Neural cell (in vitro differentiated cells): ENCODE data around the gene LINGO1. TPM values are rescaled to one million over a fixed set of nuclear protein-coding genes. Genes with fewer than 3 reads are reported as not detected.
A peak's percentile ranks its signal among the peaks of the same experiment; 100 is the strongest.

ENCODE experiments used
- H2AFZ ChIP-seq: fragments of 200-600, 300-800 bp; sonication (generic), shearing (Covaris generic); 2 replicates; pipeline ENCODE4 v1.6.0; 2014; ENCODE audit warnings: low read depth, mild to moderate bottlenecking, antibody characterized with exemption, low read length, moderate library complexity
- H3F3A ChIP-seq: fragments of 200-600 bp; shearing (Covaris generic); 2 replicates; pipeline ENCODE4 v1.6.1; 2016; ENCODE audit warnings: mild to moderate bottlenecking, moderate library complexity, mixed read lengths, antibody characterized with exemption, low read length; ENCODE audit not compliant: insufficient read depth, poor library complexity, severe bottlenecking
- H3K27ac ChIP-seq: fragments of 200-600, 300-800 bp; sonication (generic), shearing (Covaris generic); 2 replicates; pipeline ENCODE4 v1.5.1; 2014; ENCODE audit warnings: mild to moderate bottlenecking, low read length, moderate library complexity
- H3K27me3 ChIP-seq: fragments of 300-800, 200-600 bp; sonication (generic), shearing (Covaris generic); 2 replicates; pipeline ENCODE4 v1.6.0; 2014; ENCODE audit warnings: mild to moderate bottlenecking, low read depth, low read length, moderate library complexity; ENCODE audit not compliant: insufficient read depth
- H3K36me3 ChIP-seq: fragments of 300-800, 200-600 bp; sonication (generic), shearing (Covaris generic); 2 replicates; pipeline ENCODE4 v1.5.1; 2014; ENCODE audit warnings: mild to moderate bottlenecking, antibody characterized with exemption, low read length, moderate library complexity; ENCODE audit not compliant: insufficient read depth
- H3K4me2 ChIP-seq: fragments of 300-800, 200-600 bp; sonication (generic), shearing (Covaris generic); 2 replicates; pipeline ENCODE4 v1.6.0; 2014; ENCODE audit warnings: mild to moderate bottlenecking, low read length
- H3K4me3 ChIP-seq: fragments of 300-800, 200-600 bp; sonication (generic), shearing (Covaris generic); 2 replicates; pipeline ENCODE4 v1.5.1; 2014; ENCODE audit warnings: mild to moderate bottlenecking, low read length, moderate library complexity
- H3K79me2 ChIP-seq: fragments of 200-600 bp; shearing (Covaris generic); replicated peaks from 2 replicates; pipeline ENCODE4 v1.6.0; 2014; ENCODE audit warnings: mild to moderate bottlenecking, low read length, moderate library complexity; ENCODE audit not compliant: insufficient read depth
- H3K9ac ChIP-seq: fragments of 300-800, 200-600 bp; sonication (generic), shearing (Covaris generic); 2 replicates; pipeline ENCODE4 v1.6.1; 2016; ENCODE audit warnings: mild to moderate bottlenecking, low read length, mixed read lengths
- H3K9me2 ChIP-seq: fragments of 200-600 bp; shearing (Covaris generic); 2 replicates; pipeline ENCODE4 v1.6.1; 2016; ENCODE audit warnings: mild to moderate bottlenecking, low read length, mixed read lengths; ENCODE audit not compliant: insufficient read depth
- H3K9me3 ChIP-seq: fragments of 200-600, 300-800 bp; sonication (generic), shearing (Covaris generic); 2 replicates; pipeline ENCODE4 v1.6.1; 2016; ENCODE audit warnings: mild to moderate bottlenecking, mixed run types, low read length, moderate library complexity, mixed read lengths
- H4K20me1 ChIP-seq: fragments of 200-600 bp; shearing (Covaris generic); 2 replicates; pipeline ENCODE4 v1.6.1; 2016; ENCODE audit warnings: mild to moderate bottlenecking, mixed run types; ENCODE audit not compliant: insufficient read depth
- EP300 ChIP-seq: fragments of 450-650 bp; conservative IDR thresholded peaks from 2 replicates; pipeline ENCODE4 v1.6.1; 2014; ENCODE audit warnings: antibody characterized with exemption, mild to moderate bottlenecking, moderate library complexity; ENCODE audit not compliant: poor library complexity, severe bottlenecking
- EZH2 ChIP-seq: fragments of 200-600, 300-800 bp; shearing (Covaris generic), sonication (generic); IDR thresholded peaks from 2 replicates; pipeline ENCODE4 v1.6.1; 2014; ENCODE audit warnings: antibody characterized with exemption, low read length, borderline replicate concordance, mild to moderate bottlenecking; ENCODE audit not compliant: insufficient read depth, poor library complexity, severe bottlenecking
- MXI1 ChIP-seq: fragments of 450-650 bp; conservative IDR thresholded peaks from 2 replicates; pipeline ENCODE4 v1.6.1; 2014; ENCODE audit warnings: antibody characterized with exemption, mild to moderate bottlenecking; ENCODE audit not compliant: poor library complexity, severe bottlenecking
- POLR2AphosphoS5 ChIP-seq: IDR thresholded peaks from 2 replicates; pipeline ENCODE4 v1.6.1; 2012
- RAD21 ChIP-seq: fragments of 450-650 bp; conservative IDR thresholded peaks from 2 replicates; pipeline ENCODE4 v1.6.1; 2014; ENCODE audit warnings: antibody characterized with exemption, mild to moderate bottlenecking, moderate library complexity
- SMC3 ChIP-seq: fragments of 450-650 bp; conservative IDR thresholded peaks from 2 replicates; pipeline ENCODE4 v1.6.1; 2014; ENCODE audit warnings: antibody characterized with exemption, mild to moderate bottlenecking, moderate library complexity; ENCODE audit not compliant: poor library complexity
- TAF1 ChIP-seq: IDR thresholded peaks from 2 replicates; pipeline ENCODE4 v1.6.1; 2012; ENCODE audit warnings: low read depth
- polyA minus RNA-seq: library from RNA; depleted of rRNA, polyadenylated mRNA; stranded (reverse); fragments of >200 nt; gene quantifications from 2 replicates; pipeline ENCODE4 v1.2.3, GENCODE V29; 2014
- polyA plus RNA-seq: library from polyadenylated mRNA; depleted of rRNA; stranded (reverse); fragments of >200 nt; gene quantifications from 2 replicates; pipeline ENCODE4 v1.2.3, GENCODE V29; 2014
- TF ChIP-seq, protein P1 (sequence below): IDR thresholded peaks from 2 replicates; pipeline ENCODE4 v1.6.1; 2012; ENCODE audit warnings: borderline replicate concordance
- TF ChIP-seq, protein P2 (sequence below): fragments of 450-650 bp; IDR thresholded peaks from 2 replicates; pipeline ENCODE4 v1.5.1; 2014; ENCODE audit warnings: antibody characterized with exemption, mild to moderate bottlenecking, moderate library complexity; ENCODE audit not compliant: poor library complexity, severe bottlenecking

The LINGO1 gene, protein sequence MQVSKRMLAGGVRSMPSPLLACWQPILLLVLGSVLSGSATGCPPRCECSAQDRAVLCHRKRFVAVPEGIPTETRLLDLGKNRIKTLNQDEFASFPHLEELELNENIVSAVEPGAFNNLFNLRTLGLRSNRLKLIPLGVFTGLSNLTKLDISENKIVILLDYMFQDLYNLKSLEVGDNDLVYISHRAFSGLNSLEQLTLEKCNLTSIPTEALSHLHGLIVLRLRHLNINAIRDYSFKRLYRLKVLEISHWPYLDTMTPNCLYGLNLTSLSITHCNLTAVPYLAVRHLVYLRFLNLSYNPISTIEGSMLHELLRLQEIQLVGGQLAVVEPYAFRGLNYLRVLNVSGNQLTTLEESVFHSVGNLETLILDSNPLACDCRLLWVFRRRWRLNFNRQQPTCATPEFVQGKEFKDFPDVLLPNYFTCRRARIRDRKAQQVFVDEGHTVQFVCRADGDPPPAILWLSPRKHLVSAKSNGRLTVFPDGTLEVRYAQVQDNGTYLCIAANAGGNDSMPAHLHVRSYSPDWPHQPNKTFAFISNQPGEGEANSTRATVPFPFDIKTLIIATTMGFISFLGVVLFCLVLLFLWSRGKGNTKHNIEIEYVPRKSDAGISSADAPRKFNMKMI
- polyA plus RNA-seq (34.4 and 35.3 TPM in 2 replicates), polyA minus RNA-seq (70.2 and 72.8 TPM in 2 replicates)

DNA sequence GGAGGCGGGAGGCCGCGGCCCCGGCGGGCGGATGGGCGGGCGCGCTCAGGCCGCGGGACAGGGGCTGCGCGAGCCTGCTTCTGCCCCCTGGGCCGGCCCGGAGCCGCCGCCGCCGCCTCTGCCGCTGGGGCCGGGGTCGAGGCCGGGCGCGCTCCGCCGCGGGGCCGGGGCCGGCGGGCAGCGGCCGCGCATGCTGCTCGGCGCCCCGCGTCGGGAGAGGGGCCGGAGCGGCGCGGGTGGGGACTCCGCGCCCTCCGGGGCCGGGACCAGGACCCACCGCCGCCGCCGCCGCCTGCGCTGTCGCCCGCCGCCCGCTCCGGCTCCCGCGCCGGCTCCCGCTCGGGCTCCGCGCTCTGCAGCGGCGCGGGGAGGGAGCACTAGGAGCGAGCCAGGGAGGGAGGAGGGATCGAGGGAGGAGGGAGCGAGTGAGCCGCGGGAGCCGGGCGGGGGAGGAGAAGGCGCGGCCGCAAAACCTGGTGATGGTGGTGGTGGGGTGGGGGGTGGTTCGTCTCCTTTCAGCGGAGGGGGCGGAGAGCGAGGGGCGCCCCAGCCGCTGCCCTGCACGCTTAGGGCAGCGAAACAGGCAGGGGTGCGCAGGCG lies at the start of gene LINGO1:
TSS of gene LINGO1 (minus strand) at position 379 of the 600 bp plus-strand sequence. CDS start 597 bp downstream, outside the sequence.
- Histone ChIP-seq H3K9me3 (no peaks in the 10 kb centered on the region), H3K9ac (peak within 1 kb of the TSS; percentile 97), H3K9me2 (no peaks in the 10 kb centered on the region), H3K4me2 (peak within 1 kb of the TSS; percentile 89), H3K4me3 (peak within 1 kb of the TSS; percentile 92), H3K79me2 (peaks cover 44% of the 10 kb centered on the region), H3K36me3 (no peaks in the 10 kb centered on the region), H2AFZ (peak within 1 kb of the TSS; percentile 40), H4K20me1 (no peaks in the 10 kb centered on the region), H3K27ac (peak within 1 kb of the TSS; percentile 82), H3K27me3 (no peaks in the 10 kb centered on the region), H3F3A (no peaks in the 10 kb centered on the region)
- TF ChIP-seq POLR2AphosphoS5 (peak; percentile 67), EZH2 (no peak), TAF1 (peak; percentile 73)
- TF ChIP-seq, protein P1, sequence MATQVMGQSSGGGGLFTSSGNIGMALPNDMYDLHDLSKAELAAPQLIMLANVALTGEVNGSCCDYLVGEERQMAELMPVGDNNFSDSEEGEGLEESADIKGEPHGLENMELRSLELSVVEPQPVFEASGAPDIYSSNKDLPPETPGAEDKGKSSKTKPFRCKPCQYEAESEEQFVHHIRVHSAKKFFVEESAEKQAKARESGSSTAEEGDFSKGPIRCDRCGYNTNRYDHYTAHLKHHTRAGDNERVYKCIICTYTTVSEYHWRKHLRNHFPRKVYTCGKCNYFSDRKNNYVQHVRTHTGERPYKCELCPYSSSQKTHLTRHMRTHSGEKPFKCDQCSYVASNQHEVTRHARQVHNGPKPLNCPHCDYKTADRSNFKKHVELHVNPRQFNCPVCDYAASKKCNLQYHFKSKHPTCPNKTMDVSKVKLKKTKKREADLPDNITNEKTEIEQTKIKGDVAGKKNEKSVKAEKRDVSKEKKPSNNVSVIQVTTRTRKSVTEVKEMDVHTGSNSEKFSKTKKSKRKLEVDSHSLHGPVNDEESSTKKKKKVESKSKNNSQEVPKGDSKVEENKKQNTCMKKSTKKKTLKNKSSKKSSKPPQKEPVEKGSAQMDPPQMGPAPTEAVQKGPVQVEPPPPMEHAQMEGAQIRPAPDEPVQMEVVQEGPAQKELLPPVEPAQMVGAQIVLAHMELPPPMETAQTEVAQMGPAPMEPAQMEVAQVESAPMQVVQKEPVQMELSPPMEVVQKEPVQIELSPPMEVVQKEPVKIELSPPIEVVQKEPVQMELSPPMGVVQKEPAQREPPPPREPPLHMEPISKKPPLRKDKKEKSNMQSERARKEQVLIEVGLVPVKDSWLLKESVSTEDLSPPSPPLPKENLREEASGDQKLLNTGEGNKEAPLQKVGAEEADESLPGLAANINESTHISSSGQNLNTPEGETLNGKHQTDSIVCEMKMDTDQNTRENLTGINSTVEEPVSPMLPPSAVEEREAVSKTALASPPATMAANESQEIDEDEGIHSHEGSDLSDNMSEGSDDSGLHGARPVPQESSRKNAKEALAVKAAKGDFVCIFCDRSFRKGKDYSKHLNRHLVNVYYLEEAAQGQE, result peak; percentile 60

DNA sequence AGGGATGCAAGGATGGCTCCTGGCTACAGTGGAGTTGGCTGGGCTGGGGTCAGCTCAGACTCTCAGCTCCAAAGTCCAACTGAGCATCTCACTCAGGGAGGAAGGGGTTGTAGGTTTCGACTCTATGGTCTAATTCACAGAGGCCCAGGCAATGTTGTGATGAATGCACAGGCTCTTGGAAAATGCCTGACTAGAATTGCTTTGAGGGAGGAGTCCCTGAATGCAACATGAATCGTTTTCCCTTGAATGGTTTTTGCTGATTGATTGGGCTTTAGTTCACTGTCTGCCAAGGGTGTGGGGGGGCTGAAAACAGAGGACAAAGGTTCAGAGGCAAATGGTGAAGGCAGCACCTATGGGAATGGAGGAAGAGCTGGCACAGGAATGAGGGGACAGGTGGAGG lies 48.6 kb upstream of the LINGO1 start:
- Histone ChIP-seq H3K79me2 (no peaks in the 10 kb centered on the region), H3K27ac (no peak overlapping the region), H3K9ac (no peak overlapping the region), H4K20me1 (no peaks in the 10 kb centered on the region), H3K9me2 (no peaks in the 10 kb centered on the region), H3F3A (no peaks in the 10 kb centered on the region), H2AFZ (no peak overlapping the region), H3K36me3 (no peaks in the 10 kb centered on the region), H3K9me3 (no peaks in the 10 kb centered on the region), H3K27me3 (no peaks in the 10 kb centered on the region), H3K4me2 (no peak overlapping the region), H3K4me3 (no peak overlapping the region)
- TF ChIP-seq POLR2AphosphoS5, result no peak
- TF ChIP-seq EZH2, result no peak
- TF ChIP-seq RAD21, result no peak

DNA sequence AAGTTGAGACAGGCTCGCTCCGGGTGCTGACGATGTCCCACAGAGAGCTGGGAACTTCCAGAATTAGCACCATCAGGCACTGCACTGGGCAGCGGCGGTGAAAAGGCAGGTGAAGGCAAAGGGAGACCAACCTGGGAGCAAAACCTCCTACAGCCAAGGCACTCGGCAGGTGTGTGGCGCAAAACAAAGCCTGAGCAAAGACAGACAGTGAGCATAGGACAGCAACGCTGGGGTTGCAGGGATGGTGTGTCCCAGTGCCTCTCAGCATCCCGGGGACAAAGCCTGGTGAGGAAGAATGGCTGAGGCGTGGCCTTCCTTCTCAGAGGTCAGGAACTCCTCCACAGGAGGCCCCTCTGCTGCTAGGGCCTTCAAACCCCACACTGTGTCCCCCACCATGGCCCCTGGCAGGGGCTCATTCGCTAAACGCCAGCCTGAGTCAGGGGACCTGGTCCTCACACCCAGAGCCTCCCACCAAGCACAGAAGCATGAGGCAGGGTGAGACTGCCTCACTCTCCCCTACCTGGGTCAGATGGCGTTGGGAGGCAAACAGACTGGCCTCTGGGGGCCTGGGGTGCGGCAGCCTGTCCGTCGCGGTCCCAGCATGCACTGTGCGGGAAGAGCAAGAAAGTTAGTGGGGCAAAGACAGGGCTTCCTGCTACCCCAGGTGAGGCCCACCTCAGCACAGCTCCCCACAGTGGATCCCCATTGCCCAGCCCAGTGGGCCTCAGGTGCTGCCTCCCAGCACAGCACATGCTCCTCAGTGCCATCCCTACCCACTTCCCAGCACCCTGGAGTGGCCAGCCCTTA lies 44.1 kb upstream of the LINGO1 start:
- TF ChIP-seq TAF1 (no peak), EP300 (no peak), POLR2AphosphoS5 (no peak), RAD21 (no peak), MXI1 (no peak), EZH2 (no peak), SMC3 (no peak)
- TF ChIP-seq, protein P1, result no peak
- TF ChIP-seq, protein P2, sequence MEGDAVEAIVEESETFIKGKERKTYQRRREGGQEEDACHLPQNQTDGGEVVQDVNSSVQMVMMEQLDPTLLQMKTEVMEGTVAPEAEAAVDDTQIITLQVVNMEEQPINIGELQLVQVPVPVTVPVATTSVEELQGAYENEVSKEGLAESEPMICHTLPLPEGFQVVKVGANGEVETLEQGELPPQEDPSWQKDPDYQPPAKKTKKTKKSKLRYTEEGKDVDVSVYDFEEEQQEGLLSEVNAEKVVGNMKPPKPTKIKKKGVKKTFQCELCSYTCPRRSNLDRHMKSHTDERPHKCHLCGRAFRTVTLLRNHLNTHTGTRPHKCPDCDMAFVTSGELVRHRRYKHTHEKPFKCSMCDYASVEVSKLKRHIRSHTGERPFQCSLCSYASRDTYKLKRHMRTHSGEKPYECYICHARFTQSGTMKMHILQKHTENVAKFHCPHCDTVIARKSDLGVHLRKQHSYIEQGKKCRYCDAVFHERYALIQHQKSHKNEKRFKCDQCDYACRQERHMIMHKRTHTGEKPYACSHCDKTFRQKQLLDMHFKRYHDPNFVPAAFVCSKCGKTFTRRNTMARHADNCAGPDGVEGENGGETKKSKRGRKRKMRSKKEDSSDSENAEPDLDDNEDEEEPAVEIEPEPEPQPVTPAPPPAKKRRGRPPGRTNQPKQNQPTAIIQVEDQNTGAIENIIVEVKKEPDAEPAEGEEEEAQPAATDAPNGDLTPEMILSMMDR, result no peak
- no peaks in the 10 kb centered on the region for H3K9me3 ChIP-seq
- no peaks in the 10 kb centered on the region for H4K20me1 ChIP-seq
- H3K9ac ChIP-seq, result no peak overlapping the region
- H2AFZ ChIP-seq, result no peak overlapping the region
- H3K27ac ChIP-seq, result no peak overlapping the region
- H3K9me2 ChIP-seq, result no peaks in the 10 kb centered on the region
- H3K27me3 ChIP-seq, result no peaks in the 10 kb centered on the region
- H3K79me2 ChIP-seq, result no peaks in the 10 kb centered on the region
- H3K4me3 ChIP-seq, result no peak overlapping the region
- no peaks in the 10 kb centered on the region for H3K36me3 ChIP-seq
- no peak overlapping the region for H3K4me2 ChIP-seq
- no peaks in the 10 kb centered on the region for H3F3A ChIP-seq
